Activated CD4-positive, alpha-beta T cell treated with anti-CD3 and anti-CD28 coated beads, Interleukin-2, amount 50 U/mL, for 4 hours (primary cell): ENCODE data around the gene ZNRD2.
A peak's percentile ranks its signal among the peaks of the same experiment; 100 is the strongest.

Experiments
- DNase-seq, 2 experiments: peaks; one replicate each; pipeline ENCODE4 v3.0.0-alpha.2; 2020

The ZNRD2 gene

GRCh38 chr11:65611758-65612603 lies 41.7 kb downstream of the ZNRD2 start:
- DNase-seq, result no peak

- DNase-seq, result no peak
These were observed 42.4 kb downstream of the ZNRD2 start for GRCh38 chr11:65612691-65613090.

- no peak for DNase-seq
These were observed 43.0 kb downstream of the ZNRD2 start for GRCh38 chr11:65613091-65613928.

GRCh38 chr11:65615229-65615949 lies 45.1 kb downstream of the ZNRD2 start, which contains the start of gene PCNX3:
TSS of gene PCNX3 (plus strand) at chr11:65615776. CDS start at chr11:65616312, 536 bp downstream.
- DNase-seq, result peak; percentile 100

DNA sequence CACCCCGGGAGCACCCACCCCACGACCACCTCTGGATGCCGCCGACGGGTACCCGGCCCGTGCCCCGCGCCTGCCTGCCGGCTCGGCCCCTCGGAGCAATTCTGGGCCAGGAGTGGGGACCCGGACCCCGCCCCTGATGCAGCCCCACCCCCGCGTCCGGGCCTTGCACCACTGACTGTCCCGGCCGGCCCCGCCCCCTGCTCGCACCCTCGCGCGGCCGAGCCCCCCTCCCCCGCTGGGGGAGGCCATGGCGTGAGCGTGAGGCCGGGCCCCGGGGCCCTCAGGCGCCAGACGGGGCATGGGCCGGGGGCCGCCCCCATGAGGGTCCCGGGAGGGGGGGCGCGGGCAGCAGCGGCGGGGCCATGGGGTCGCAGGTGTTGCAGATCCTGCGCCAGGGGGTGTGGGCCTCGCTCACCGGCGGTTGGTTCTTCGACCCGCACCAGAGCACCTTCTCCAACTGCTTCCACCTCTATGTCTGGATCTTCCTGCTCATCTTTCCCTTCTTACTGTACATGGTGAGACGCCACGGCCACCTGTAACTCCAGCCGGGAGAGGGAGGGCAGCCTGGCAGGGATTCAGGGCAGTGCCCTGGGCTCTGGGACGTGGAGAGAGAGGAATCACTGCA lies 45.8 kb downstream of the ZNRD2 start:
- DNase-seq, result no peak

DNA sequence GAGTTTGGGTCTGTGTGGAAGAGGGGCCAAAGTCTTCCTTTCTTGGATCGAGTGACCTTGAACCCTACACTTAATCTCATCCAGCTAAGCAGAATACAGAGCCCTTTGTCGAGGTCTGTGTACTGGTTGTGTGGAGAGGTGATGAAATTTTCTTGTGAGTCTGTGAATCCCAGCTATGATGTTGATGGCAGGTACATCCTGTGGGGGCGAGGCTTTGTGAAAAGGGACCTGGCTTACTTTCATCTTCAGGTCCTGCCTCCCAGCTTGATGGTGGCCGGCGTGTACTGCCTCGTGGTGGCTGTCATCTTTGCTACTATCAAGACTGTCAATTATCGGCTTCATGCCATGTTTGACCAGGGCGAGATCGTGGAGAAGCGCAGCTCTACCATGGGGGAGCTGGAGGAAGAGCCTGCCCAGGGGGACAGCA lies 46.3 kb downstream of the ZNRD2 start:
- DNase-seq, result no peak

- DNase-seq, result no peak
These were observed 47.0 kb downstream of the ZNRD2 start for GRCh38 chr11:65617136-65617850.

DNA sequence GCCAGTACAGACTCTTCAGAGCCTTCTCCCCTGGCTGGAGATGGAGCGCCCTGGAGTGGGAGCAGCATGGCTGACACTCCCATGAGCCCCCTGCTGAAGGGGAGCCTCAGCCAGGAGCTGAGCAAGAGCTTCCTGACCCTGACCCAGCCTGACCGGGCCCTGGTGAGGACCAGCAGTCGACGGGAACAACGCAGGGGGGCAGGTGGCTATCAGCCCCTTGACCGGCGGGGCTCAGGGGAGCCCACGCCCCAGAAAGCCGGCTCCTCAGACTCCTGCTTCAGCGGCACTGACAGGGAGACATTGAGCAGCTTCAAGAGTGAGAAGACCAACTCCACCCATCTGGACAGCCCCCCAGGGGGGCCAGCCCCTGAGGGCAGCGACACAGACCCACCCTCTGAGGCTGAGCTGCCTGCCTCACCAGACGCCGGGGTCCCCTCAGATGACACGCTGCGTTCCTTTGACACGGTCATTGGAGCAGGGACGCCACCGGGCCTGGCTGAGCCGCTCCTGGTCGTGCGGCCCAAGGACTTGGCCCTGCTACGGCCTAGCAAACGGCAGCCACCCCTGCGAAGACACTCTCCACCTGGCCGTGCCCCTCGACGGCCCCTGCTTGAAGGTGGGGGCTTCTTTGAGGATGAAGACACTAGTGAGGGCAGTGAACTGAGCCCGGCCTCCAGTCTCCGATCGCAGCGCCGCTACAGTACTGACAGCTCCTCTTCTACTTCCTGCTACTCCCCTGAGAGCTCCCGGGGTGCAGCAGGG lies 47.9 kb downstream of the ZNRD2 start:
- no peak for DNase-seq

- DNase-seq, result no peak
These were observed 48.5 kb downstream of the ZNRD2 start for GRCh38 chr11:65618763-65619162.

- DNase-seq, result no peak
These were observed 49.1 kb downstream of the ZNRD2 start for GRCh38 chr11:65619281-65619928.

DNA sequence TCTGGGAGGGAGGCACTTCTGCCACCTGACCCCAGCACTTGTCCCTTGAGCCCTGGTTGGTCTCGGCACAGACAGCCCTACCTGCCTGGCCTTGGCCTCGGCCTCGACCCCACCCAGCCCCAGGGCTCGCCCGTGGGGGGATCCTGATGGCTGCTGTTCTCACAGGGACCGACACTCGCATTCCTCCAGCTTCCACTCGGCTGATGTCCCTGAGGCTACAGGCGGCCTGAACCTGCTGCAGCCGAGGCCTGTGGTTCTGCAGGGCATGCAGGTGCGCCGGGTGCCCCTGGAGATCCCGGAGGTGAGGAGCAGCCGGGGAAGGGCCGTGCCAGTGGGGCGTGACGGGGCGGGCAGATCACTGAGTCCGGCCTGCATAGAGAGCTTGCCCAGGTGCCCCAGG lies 50.4 kb downstream of the ZNRD2 start:
- DNase-seq, result no peak

GRCh38 chr11:65621460-65621859 lies 51.2 kb downstream of the ZNRD2 start:
- no peak for DNase-seq
